HG03095 (cell line): ENCODE data around the gene ZNF892.
"Not testable (repeated sequence)": the region's sequence is repeated elsewhere in the genome, so short reads cannot be mapped to it uniquely, and the experiment has no call there.

Source experiments
- ATAC-seq: cut with Tn5 transposase; IDR thresholded peaks from one replicate; pipeline ENCODE4 v1.9.1; 2021; ENCODE audit warnings: moderate library complexity; ENCODE audit not compliant: unreplicated experiment

ZNF892 gene

DNA sequence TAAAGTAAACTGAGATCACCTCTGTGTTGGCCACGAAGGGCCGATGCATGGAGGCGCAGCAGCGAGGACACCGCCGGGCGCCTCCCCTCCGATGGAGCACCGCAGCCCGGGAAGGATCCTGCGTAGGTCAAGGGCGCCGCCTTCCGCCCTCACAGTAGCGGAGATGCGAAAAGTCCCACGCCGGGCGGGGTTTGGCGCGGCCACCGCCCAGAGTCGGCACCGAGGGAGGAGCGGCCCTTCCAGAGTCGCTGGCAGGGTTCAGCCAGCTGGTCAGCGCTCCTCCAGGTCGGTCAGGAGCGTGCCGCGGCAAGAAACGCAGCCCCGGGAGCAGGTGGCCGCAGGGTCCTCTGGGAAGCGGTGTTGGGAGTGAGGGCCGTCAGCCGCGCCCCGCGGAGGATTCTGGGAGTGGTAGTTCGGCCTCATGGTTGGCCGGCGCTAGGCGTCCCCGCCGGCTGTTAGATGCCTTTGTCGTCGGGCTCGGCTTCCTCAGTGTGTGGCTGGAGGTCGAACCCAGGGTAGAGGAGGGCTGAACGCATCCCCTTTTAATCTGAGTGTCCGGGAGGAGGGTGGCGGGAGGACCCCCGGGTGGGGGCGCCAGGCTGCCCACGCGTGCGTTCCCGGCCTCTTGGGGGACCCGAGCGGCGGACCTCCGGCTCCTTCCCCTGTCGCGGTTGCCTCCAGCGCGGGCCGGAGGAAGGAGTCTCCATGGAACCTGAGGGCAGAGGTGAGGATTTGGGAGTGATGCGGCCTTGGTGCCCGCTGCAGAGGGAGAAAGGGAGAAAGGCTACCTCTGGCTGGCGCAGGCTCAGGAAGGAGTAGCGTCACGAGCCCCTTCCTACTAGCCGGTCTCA, at the start of gene ZNF892:
TSS of gene ZNF892 (plus strand) at position 411 of the 851 bp plus-strand sequence. CDS start at position 706, 295 bp downstream.
- peak; percentile 95 for ATAC-seq

- ATAC-seq: no peak
These were observed 48.9 kb upstream of the ZNF892 start for GRCh38 chr2:95158441-95158840.

GRCh38 chr2:95158891-95159619, 48.3 kb upstream of the ZNF892 start:
- peak; percentile 44 for ATAC-seq

DNA sequence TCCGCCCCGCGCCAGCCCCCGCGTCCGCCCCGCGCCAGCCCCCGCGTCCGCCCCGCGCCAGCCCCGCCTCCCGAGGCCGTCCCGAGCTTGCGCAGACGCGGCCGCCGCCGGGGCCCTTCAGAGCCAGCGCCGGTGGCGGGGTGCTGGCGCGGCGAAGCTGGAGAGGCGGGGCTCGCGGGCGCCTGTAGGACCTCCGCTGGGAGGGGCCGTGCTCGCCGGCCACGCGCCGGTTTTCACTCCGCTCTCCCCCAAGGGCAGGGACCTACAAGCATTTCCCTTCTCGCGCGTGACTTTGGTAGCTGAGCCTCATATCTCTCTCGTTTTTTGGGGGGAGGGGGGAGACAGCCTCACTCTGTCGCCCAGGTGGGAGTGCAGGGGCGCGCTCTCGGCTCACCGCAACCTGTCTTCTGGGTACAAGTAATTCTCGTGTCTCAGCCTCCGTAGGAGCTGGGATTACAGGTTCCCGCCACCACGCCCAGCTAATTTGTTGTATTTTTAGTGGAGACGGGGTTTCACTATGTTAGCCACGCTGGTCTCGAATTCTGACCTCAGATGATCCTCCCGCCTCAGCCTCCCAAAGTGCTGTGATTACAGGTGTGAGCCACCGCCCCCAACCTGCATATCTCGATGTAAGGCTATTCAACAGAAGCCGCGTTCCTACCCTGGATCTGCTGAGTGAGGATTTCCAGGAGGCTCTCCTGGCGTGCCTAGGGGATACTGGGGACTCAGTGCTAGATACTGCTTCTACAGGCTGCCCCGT, 47.5 kb upstream of the ZNF892 start, which contains the start of gene ZNF514:
TSS of gene ZNF514 (minus strand) at position 159 of the 760 bp plus-strand sequence. CDS start 6,595 bp downstream, outside the sequence.
- ATAC-seq: peak; percentile 86

DNA sequence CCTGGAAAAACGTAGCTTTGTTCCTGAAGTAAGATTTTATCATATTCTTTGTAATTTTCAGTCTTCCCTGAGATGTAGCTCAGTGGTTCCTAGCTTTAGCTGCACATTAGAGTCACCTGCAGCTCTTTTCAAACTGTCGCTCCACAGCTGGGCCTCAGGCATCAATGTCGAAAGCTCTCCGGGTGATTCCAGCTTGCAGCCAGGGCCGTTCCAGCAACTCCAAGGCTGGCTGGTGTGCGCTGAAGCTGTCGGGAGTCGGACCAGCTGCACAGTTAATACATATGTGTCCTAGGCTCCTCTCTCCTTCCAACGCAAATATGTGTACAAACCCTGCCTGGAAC, 42.3 kb upstream of the ZNF892 start:
- ATAC-seq: peak; percentile 7

DNA sequence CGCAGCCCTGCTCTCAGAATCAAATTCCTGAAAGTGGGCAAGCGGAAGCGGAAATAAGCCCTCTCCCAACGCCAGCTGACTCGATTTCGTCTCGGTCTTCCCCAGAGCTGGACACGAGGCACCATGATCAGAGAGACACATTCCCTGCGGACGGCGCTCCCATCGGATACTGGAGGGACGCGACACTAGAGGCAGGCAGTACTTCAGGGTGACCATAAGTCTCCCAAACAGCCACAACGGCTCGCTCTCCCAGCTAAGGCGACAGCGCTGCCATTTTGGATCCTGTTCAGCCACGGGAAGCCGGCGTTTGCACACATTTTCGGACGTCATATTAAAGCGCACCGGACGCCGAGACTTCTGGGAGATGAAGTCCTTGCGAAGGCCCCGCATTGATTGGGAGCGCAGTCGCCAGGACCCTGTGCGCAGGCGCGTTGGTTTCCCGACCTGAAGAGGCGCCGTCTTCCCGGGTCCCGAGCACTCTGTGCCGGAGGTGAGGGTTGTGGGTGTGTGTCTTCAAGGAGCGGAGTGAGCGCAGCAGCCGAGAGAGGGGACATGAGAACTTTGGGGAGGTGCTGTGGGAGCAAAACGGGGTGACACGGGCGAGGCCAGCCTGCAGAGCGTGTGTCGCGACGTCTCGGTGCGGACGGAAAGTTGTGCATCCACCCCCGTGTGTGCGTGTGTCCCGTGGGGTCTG, 41.8 kb upstream of the ZNF892 start, which contains the start of gene ZNF2:
TSS of gene ZNF2 (plus strand) at position 439 of the 694 bp plus-strand sequence. CDS start 10,418 bp downstream, outside the sequence.
- peak; percentile 92 for ATAC-seq

- peak; percentile 21 for ATAC-seq
These were observed 41.1 kb upstream of the ZNF892 start for GRCh38 chr2:95166065-95166763.

DNA sequence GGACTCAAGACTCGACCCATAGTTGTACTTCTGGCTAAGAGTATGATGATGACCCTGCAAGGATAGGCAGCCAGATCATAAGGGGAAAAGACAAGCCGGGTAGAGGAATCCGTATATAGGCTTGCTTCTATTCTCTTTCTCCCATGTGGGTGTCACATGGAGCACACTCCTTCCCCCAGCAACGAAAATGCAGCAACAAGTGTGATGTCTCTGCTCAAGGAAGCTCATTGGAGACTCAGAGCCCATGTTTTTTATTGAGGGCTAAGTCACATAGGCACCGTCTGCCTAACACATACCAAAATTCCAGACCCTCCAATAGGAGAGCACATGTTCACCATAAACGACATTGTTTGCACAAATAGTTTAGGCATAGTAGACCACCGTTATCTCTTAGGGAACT, 35.4 kb upstream of the ZNF892 start:
- no peak for ATAC-seq

- ATAC-seq: no peak
These were observed 33.2 kb upstream of the ZNF892 start for GRCh38 chr2:95174031-95174542.

DNA sequence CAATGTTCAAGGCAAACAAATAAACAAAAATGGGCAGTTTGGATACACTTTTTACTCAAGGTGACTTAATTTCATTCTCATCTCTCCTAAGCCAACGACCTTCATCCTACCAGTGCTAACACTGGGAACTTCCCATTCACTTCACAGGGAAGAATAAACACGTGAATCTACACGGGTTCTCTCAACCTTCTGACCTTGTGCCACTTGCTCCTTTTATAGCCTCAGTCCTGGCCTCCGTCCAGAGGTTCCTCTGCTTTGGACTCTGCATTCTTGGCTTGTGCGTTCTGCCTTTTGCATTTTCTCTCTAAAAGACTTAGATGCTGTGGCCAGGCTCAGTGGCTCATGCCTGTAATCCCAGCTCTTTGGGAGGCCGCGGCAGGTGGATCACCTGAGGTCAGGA, 27.9 kb upstream of the ZNF892 start:
- ATAC-seq: no peak

- no peak for ATAC-seq
These were observed 25.5 kb upstream of the ZNF892 start for GRCh38 chr2:95181774-95182173.

DNA sequence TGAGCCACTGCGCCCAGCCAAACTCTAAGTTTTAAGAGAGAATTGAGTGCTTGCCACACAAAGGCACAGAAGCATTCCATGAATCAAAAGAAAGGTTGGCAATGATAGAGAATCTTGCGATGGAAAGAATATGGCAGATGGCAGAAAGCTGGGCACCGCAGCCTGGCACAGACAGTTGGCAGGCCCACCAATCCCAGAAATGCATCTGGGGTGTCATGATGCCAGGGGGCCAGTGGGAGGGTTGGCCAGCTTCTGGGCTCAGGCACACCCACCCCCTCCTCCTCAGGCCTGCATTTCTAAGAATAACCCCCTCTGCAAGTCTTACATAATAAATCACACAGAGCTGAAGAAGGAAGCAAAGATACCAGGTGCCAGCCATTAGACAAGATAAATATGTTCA, 22.1 kb upstream of the ZNF892 start:
- no peak for ATAC-seq

- no peak for ATAC-seq
These were observed 21.3 kb upstream of the ZNF892 start for GRCh38 chr2:95185973-95186372.

DNA sequence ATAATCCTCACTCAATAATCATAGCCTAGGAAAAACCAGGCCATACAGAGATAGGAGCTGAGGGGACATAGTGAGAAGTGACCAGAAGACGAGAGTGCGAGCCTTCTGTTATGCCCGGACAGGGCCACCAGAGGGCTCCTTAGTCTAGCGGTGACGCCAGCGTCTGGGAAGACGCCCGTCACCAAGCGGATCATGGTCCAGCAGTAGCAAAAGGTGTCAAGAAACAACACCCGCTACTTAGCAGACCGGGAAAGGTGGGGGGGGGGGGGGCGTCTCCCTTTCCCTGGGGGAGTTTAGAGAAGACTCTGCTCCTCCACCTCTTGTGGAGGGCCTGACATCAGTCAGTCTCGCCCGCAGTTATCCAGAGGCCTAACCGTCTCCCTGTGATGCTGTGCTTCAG, 14.4 kb upstream of the ZNF892 start:
- not testable (repeated sequence) for ATAC-seq

- ATAC-seq: no peak
These were observed 3.4 kb upstream of the ZNF892 start for GRCh38 chr2:95203911-95204310.

GRCh38 chr2:95204396-95204795, 2.9 kb upstream of the ZNF892 start:
- ATAC-seq: no peak

DNA sequence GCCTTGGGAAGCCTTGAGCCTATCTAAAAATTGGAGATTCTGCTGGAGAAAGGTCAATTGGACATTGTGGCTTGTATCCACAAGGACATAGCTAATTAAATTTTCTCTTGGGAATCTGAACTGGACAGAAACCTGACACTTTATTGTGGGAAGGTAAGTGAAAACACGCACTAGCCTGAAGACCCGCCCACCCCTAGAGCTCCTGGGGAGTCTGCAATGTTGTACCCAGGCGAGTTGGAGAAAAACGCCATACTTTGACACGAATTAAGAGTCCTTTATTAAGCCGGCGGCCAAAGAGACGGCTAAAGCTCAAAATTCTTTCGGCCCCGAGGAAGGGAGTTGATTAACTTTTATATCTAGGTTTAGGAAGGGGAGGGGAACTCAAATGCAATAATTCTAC, 1.2 kb upstream of the ZNF892 start:
- ATAC-seq: no peak

DNA sequence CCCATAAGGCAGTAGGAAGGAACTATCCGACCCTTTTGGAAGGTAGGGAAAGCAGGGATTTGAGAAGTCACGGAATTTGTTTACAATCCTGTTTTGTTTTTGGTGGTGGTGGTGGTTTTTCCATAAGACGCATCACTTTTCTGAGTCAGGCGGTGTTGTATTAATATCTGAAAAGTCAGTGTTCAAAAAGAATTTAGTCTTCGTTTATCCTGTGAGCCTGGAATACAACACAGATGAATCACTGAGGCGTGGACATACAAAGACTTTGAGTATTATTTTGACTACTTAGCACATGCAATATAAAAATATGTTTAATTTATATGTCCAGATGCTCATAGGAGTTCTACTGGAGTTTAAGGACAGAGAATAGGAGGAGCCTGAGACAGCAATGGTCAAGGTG, 785 bp downstream of the ZNF892 start:
- ATAC-seq: no peak

DNA sequence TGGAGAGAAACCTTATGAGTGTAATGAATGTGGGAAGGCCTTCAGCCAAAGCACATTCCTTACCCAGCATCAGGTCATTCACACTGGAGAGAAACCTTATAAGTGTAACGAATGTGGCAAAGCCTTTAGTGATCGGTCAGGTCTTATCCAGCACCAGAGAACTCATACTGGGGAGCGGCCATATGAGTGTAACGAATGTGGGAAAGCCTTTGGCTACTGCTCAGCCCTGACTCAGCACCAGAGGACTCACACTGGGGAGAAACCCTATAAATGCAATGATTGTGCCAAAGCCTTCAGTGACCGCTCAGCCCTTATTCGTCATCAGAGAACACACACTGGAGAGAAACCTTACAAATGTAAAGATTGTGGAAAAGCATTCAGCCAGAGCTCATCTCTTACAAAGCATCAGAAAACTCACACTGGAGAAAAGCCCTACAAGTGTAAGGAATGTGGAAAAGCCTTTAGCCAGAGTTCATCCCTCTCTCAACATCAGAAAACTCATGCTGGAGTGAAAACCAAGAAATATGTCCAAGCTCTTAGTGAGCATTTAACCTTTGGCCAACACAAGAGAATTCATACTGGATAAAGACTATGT, 7.8 kb downstream of the ZNF892 start:
- no peak for ATAC-seq
